Fibroblast of lung (primary cell): ENCODE data around the gene MYMK. TPM values are rescaled to one million over a fixed set of nuclear protein-coding genes. Genes with fewer than 3 reads are reported as not detected.

Source experiments
- DNase-seq, 2 donors: peaks; one replicate each; pipeline versions ENCODE4 v3.0.0 to v3.0.0-alpha.2; 2010; ENCODE audit warnings: low read depth in 2 of 2
- H2AFZ ChIP-seq: 2 replicates; pipeline ENCODE4 v1.5.1; 2012; ENCODE audit warnings: low read length, control low read depth, inconsistent platforms
- H3K27ac ChIP-seq: 2 replicates; pipeline ENCODE4 v1.5.1; 2011; ENCODE audit warnings: low read length, control low read depth; ENCODE audit not compliant: insufficient read depth
- H3K27me3 ChIP-seq: 2 replicates; pipeline ENCODE4 v1.5.1; 2011; ENCODE audit warnings: mild to moderate bottlenecking, low read length; ENCODE audit not compliant: control insufficient read depth, insufficient read depth
- H3K36me3 ChIP-seq: 2 replicates; pipeline ENCODE4 v1.5.1; 2011; ENCODE audit warnings: low read length; ENCODE audit not compliant: control insufficient read depth, insufficient read depth
- H3K4me1 ChIP-seq: 2 replicates; pipeline ENCODE4 v1.5.1; 2011; ENCODE audit warnings: low read length; ENCODE audit not compliant: control insufficient read depth, insufficient read depth; ENCODE audit errors: extremely low read depth
- H3K4me2 ChIP-seq: 2 replicates; pipeline ENCODE4 v1.5.1; 2011; ENCODE audit warnings: low read length, control low read depth; ENCODE audit not compliant: insufficient read depth; ENCODE audit errors: extremely low read depth
- H3K4me3 ChIP-seq, 4 experiments: fragments of 200-600 bp in 1 of 4; sonication (generic) in 1 of 4; replicated peaks in 1 of 4; 2 replicates each; pipeline ENCODE4 v1.5.1; 2011 to 2016; ENCODE audit warnings: low read length in 4 of 4, low read depth in 3 of 4, mild to moderate bottlenecking in 3 of 4, control low read depth in 2 of 4, inconsistent platforms in 1 of 4, mixed read lengths in 1 of 4; ENCODE audit not compliant: insufficient read depth in 1 of 4; ENCODE audit errors: control extremely low read depth in 1 of 4
- H3K79me2 ChIP-seq: 2 replicates; pipeline ENCODE4 v1.5.1; 2012; ENCODE audit warnings: mild to moderate bottlenecking, low read length, inconsistent platforms; ENCODE audit not compliant: control insufficient read depth, insufficient read depth
- H3K9ac ChIP-seq: 2 replicates; pipeline ENCODE4 v1.5.1; 2011; ENCODE audit warnings: mild to moderate bottlenecking, low read length, control low read depth; ENCODE audit not compliant: insufficient read depth
- H3K9me3 ChIP-seq: 2 replicates; pipeline ENCODE4 v1.5.1; 2012; ENCODE audit warnings: low read depth, low read length; ENCODE audit not compliant: control insufficient read depth, insufficient read depth
- H4K20me1 ChIP-seq: 2 replicates; pipeline ENCODE4 v1.5.1; 2011; ENCODE audit warnings: low read length; ENCODE audit not compliant: control insufficient read depth, insufficient read depth; ENCODE audit errors: extremely low read depth
- CTCF ChIP-seq, 2 donors: IDR thresholded peaks in 1 of 2; conservative IDR thresholded peaks in 1 of 2; 1 replicate in 1 of 2; 2 replicates in 1 of 2; pipeline ENCODE4 v1.5.1; 2011 to 2012; ENCODE audit warnings: low read length in 2 of 2, control low read depth in 1 of 2, inconsistent platforms in 1 of 2, low read depth in 1 of 2, mild to moderate bottlenecking in 1 of 2
- EZH2 ChIP-seq: IDR thresholded peaks from 2 replicates; pipeline ENCODE4 v1.5.1; 2012; ENCODE audit warnings: low read length, control low read depth, mild to moderate bottlenecking; ENCODE audit errors: missing control alignments
- polyA plus RNA-seq, 2 donors: library from polyadenylated mRNA; depleted of rRNA in 1 of 2; stranded (reverse) in 1 of 2; unstranded in 1 of 2; fragments of >200 nt; gene quantifications; 2 replicates each; pipeline ENCODE4 v1.2.1, GENCODE V29; 2011 to 2012; ENCODE audit warnings: missing spikeins in 1 of 2
- total RNA-seq: library from RNA; depleted of rRNA; stranded (reverse); fragments of >200 nt; gene quantifications from 2 replicates; pipeline ENCODE4 v1.2.1, GENCODE V29; 2014

MYMK gene
- total and polyA plus RNA-seq, 2 donors (not counting 1 experiment from before 2014, with no cell fraction given), result not detected

GRCh38 chr9:133487331-133487725 is 37.4 kb downstream of the MYMK start:
- TF ChIP-seq EZH2 (no peak), CTCF (conservative IDR thresholded peaks at IDR 0.05 in 1 of 2, IDR thresholded peaks at IDR 0.05 in 1 of 2; ENCODE audit: low read depth in 1 of 2, low read length in 2 of 2) (no peak)
- Histone ChIP-seq H3K4me1 (no peaks in the 10 kb centered on the region), H4K20me1 (no peaks in the 10 kb centered on the region), H3K36me3 (no peaks in the 10 kb centered on the region), H3K4me3 (no peak overlapping the region), H3K27ac (no peak overlapping the region), H2AFZ (no peak overlapping the region), H3K27me3 (no peaks in the 10 kb centered on the region), H3K4me2 (no peak overlapping the region), H3K79me2 (no peaks in the 10 kb centered on the region), H3K9ac (no peak overlapping the region), H3K9me3 (no peaks in the 10 kb centered on the region)
- DNase-seq, result no peak

- H3K4me2 ChIP-seq, result no peak overlapping the region
- TF ChIP-seq CTCF (conservative IDR thresholded peaks at IDR 0.05 in 1 of 2, IDR thresholded peaks at IDR 0.05 in 1 of 2; ENCODE audit: low read depth in 1 of 2, low read length in 2 of 2), result no peak
- no peak for TF ChIP-seq EZH2
- no peaks in the 10 kb centered on the region for H3K9me3 ChIP-seq
- H3K4me3 ChIP-seq, result no peak overlapping the region
- H2AFZ ChIP-seq, result no peak overlapping the region
- no peak overlapping the region for H3K27ac ChIP-seq
- no peaks in the 10 kb centered on the region for H3K27me3 ChIP-seq
- H4K20me1 ChIP-seq, result no peaks in the 10 kb centered on the region
- no peak for DNase-seq
- H3K4me1 ChIP-seq, result no peaks in the 10 kb centered on the region
- H3K79me2 ChIP-seq, result no peaks in the 10 kb centered on the region
- H3K9ac ChIP-seq, result no peak overlapping the region
- no peaks in the 10 kb centered on the region for H3K36me3 ChIP-seq
Observed at GRCh38 chr9:133485531-133486260, 39.1 kb downstream of the MYMK start.

GRCh38 chr9:133484671-133485437 is 39.9 kb downstream of the MYMK start:
- Histone ChIP-seq H3K9ac (no peak overlapping the region), H2AFZ (no peak overlapping the region), H3K4me3 (no peak overlapping the region), H3K36me3 (no peaks in the 10 kb centered on the region), H3K27me3 (no peaks in the 10 kb centered on the region), H3K4me1 (no peaks in the 10 kb centered on the region), H3K27ac (no peak overlapping the region), H3K79me2 (no peaks in the 10 kb centered on the region), H3K9me3 (no peaks in the 10 kb centered on the region), H3K4me2 (no peak overlapping the region), H4K20me1 (no peaks in the 10 kb centered on the region)
- no peak for DNase-seq
- TF ChIP-seq CTCF (conservative IDR thresholded peaks at IDR 0.05 in 1 of 2, IDR thresholded peaks at IDR 0.05 in 1 of 2; ENCODE audit: low read depth in 1 of 2, low read length in 2 of 2) (no peak), EZH2 (no peak)
